GM23338 (cell line): Measurements from ENCODE around the gene MSANTD1. TPM values are rescaled to one million over a fixed set of nuclear protein-coding genes. Genes with fewer than 3 reads are reported as not detected.

Experiments
- ATAC-seq: fragments of 200-7000 bp; cut with Tn5 transposase; 3 replicates; pipeline ENCODE4 v1.9.1; 2020
- DNase-seq: peaks from one replicate; pipeline ENCODE4 v3.0.0-alpha.2; 2015; ENCODE audit warnings: low spot score
- H2AFZ ChIP-seq: fragments of 200-600 bp; sonication (generic); 2 replicates; pipeline ENCODE4 v1.8.0; 2016; ENCODE audit warnings: antibody characterized with exemption, mild to moderate bottlenecking, moderate library complexity
- H3F3A ChIP-seq: fragments of 200-600 bp; sonication (generic); replicated peaks from 2 replicates; pipeline ENCODE4 v1.8.0; 2017; ENCODE audit warnings: antibody characterized with exemption, mixed run types, low read depth
- H3K27ac ChIP-seq: fragments of 200-600 bp; sonication (generic); 2 replicates; pipeline ENCODE4 v1.6.1; 2016; ENCODE audit warnings: low read depth
- H3K27me3 ChIP-seq: fragments of 200-600 bp; sonication (generic); 2 replicates; pipeline ENCODE4 v1.8.0; 2016; ENCODE audit warnings: mild to moderate bottlenecking, mixed run types, moderate library complexity; ENCODE audit not compliant: insufficient read depth
- H3K36me3 ChIP-seq: fragments of 200-600 bp; sonication (generic); 2 replicates; pipeline ENCODE4 v1.8.0; 2016; ENCODE audit warnings: mild to moderate bottlenecking; ENCODE audit not compliant: insufficient read depth
- H3K4me1 ChIP-seq: fragments of 200-600 bp; sonication (generic); 2 replicates; pipeline ENCODE4 v1.8.0; 2016; ENCODE audit warnings: mild to moderate bottlenecking, moderate library complexity; ENCODE audit not compliant: insufficient read depth
- H3K4me2 ChIP-seq: fragments of 200-600 bp; sonication (generic); 2 replicates; pipeline ENCODE4 v1.7.1; 2017; ENCODE audit warnings: mixed run types
- H3K4me3 ChIP-seq: fragments of 200-600 bp; sonication (generic); 2 replicates; pipeline ENCODE4 v1.6.1; 2016; ENCODE audit warnings: mixed run types
- H3K79me2 ChIP-seq: fragments of 200-600 bp; sonication (generic); replicated peaks from 2 replicates; pipeline ENCODE4 v1.8.0; 2017; ENCODE audit warnings: mild to moderate bottlenecking; ENCODE audit not compliant: insufficient read depth
- H3K9me2 ChIP-seq: fragments of 200-600 bp; sonication (generic); 2 replicates; pipeline ENCODE4 v1.8.0; 2017; ENCODE audit not compliant: insufficient read depth
- H4K20me1 ChIP-seq: fragments of 200-600 bp; sonication (generic); replicated peaks from 2 replicates; pipeline ENCODE4 v1.8.0; 2017; ENCODE audit warnings: mild to moderate bottlenecking; ENCODE audit not compliant: insufficient read depth
- H3K27ac Mint-ChIP-seq: 2 replicates; pipeline ENCODE4 v1.8.0; 2020; ENCODE audit warnings: inconsistent platforms, mild to moderate bottlenecking, moderate library complexity, mixed read lengths
- H3K27me3 Mint-ChIP-seq: 3 replicates; pipeline ENCODE4 v1.8.0; 2022; ENCODE audit warnings: low read depth, mild to moderate bottlenecking, moderate library complexity, mixed read lengths, inconsistent platforms; ENCODE audit not compliant: insufficient read depth, poor library complexity
- H3K36me3 Mint-ChIP-seq: 3 replicates; pipeline ENCODE4 v1.8.0; 2021; ENCODE audit warnings: low read depth, mild to moderate bottlenecking, inconsistent platforms, moderate library complexity, mixed read lengths
- H3K4me1 Mint-ChIP-seq: 3 replicates; pipeline ENCODE4 v1.8.0; 2020; ENCODE audit warnings: mild to moderate bottlenecking, inconsistent platforms, mixed read lengths
- H3K4me3 Mint-ChIP-seq: 3 replicates; pipeline ENCODE4 v1.8.0; 2021; ENCODE audit warnings: moderate library complexity, mild to moderate bottlenecking, inconsistent platforms, mixed read lengths
- H3K9me3 Mint-ChIP-seq: 3 replicates; pipeline ENCODE4 v1.8.0; 2020; ENCODE audit warnings: moderate library complexity, mild to moderate bottlenecking, inconsistent platforms, mixed read lengths
- EZH2 ChIP-seq: fragments of 200-600 bp; sonication (generic); IDR thresholded peaks from one replicate; pipeline ENCODE4 v1.8.0; 2017; ENCODE audit warnings: antibody characterized with exemption, mild to moderate bottlenecking, low read depth; ENCODE audit not compliant: unreplicated experiment
- EZH2phosphoT487 ChIP-seq: fragments of 200-600 bp; sonication (generic); IDR thresholded peaks from one replicate; pipeline ENCODE4 v1.8.1; 2018; ENCODE audit warnings: antibody characterized with exemption; ENCODE audit not compliant: unreplicated experiment
- JUNB ChIP-seq: IDR thresholded peaks from one replicate; pipeline ENCODE4 v1.6.1; 2016; ENCODE audit warnings: antibody characterized with exemption; ENCODE audit not compliant: unreplicated experiment
- NANOG ChIP-seq: IDR thresholded peaks from 2 replicates; pipeline ENCODE4 v1.6.1; 2016; ENCODE audit warnings: antibody characterized with exemption, borderline replicate concordance
- POLR2AphosphoS5 ChIP-seq: IDR thresholded peaks from 2 replicates; pipeline ENCODE4 v1.6.1; 2016; ENCODE audit warnings: antibody characterized with exemption, low read depth
- STAT1 ChIP-seq: IDR thresholded peaks from one replicate; pipeline ENCODE4 v1.6.1; 2016; ENCODE audit warnings: antibody characterized with exemption; ENCODE audit not compliant: unreplicated experiment
- ZNF114 ChIP-seq: fragments of 250-450 bp; sonication (Bioruptor Pico); IDR thresholded peaks from 2 replicates; pipeline ENCODE4 v1.5.0; 2020; ENCODE audit warnings: mild to moderate bottlenecking, moderate library complexity
- ZNF331 ChIP-seq: fragments of 250-450 bp; sonication (Bioruptor Pico); IDR thresholded peaks from 2 replicates; pipeline ENCODE4 v1.5.0; 2020; ENCODE audit warnings: low read depth, mild to moderate bottlenecking, moderate library complexity
- polyA plus RNA-seq: library from polyadenylated mRNA; unstranded; fragments of >200 nt; fragmentation: Nextera tagmentation; extraction: Ambion mirVana; gene quantifications from 2 replicates; pipeline ENCODE4 v1.2.1, GENCODE V29; 2016
- total RNA-seq: library from RNA; depleted of rRNA; stranded (reverse); fragments of >200 nt; shearing (Covaris generic); gene quantifications from 2 replicates; pipeline ENCODE4 v1.2.3, GENCODE V29; 2014
- TF ChIP-seq, protein P1 (sequence below): IDR thresholded peaks from 2 replicates; pipeline ENCODE4 v1.6.1; 2016; ENCODE audit warnings: antibody characterized with exemption
- TF ChIP-seq, protein P2 (sequence below), 2 experiments: fragments of 200-600 bp in 1 of 2; sonication (generic) in 1 of 2; conservative IDR thresholded peaks; 2 replicates each; pipeline versions ENCODE4 v1.5.1 to v1.6.1; 2016 to 2017; ENCODE audit warnings: antibody characterized with exemption in 2 of 2, low read depth in 2 of 2, mild to moderate bottlenecking in 2 of 2, moderate library complexity in 1 of 2
- TF ChIP-seq, protein P3 (sequence below): fragments of 250-450 bp; sonication (Bioruptor Pico); IDR thresholded peaks from 2 replicates; pipeline ENCODE4 v1.5.0; 2020; ENCODE audit warnings: mild to moderate bottlenecking, moderate library complexity

The MSANTD1 gene
- total and polyA plus RNA-seq, 2 experiments from 2014 or later: 0.29 to 1.0 TPM

DNA sequence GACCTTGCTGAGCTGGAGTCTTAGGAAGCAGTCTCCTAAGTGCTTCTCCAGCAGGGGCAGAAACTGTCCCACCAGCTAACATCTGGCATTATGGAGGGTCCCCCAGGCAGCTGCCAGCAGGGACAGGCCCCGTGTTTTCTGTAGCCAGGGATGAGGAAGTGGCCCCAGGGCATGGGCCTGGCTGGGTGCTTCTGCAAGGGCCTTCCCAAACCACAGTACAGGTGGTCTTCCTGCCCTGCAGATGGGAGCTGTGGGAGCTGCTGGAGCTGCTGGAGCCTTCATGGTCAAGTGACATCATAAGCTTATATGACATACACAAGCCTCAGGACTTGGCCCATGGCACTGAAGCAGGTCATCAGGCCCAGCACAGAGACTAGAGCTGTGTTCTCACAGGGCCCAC is 5.0 kb upstream of the MSANTD1 start:
- Mint-ChIP-seq H3K9me3 (no peaks in the 10 kb centered on the region), H3K4me3 (no peak overlapping the region), H3K4me1 (peaks cover 32% of the 10 kb centered on the region), H3K27me3 (peaks cover 14% of the 10 kb centered on the region), H3K36me3 (peaks cover 19% of the 10 kb centered on the region), H3K27ac (no peak overlapping the region)
- ATAC-seq: no peak
- no peaks in the 10 kb centered on the region for H3K4me1 ChIP-seq
- no peak overlapping the region for H3K4me2 ChIP-seq
- H3K27ac ChIP-seq: no peak overlapping the region
- no peaks in the 10 kb centered on the region for H3K79me2 ChIP-seq
- H3K4me3 ChIP-seq: no peak overlapping the region
- peaks cover 11% of the 10 kb centered on the region for H4K20me1 ChIP-seq
- no peak overlapping the region for H2AFZ ChIP-seq
- H3K36me3 ChIP-seq: peaks cover 7% of the 10 kb centered on the region; the same call in 1 of the 2 replicates
- TF ChIP-seq, protein P1, sequence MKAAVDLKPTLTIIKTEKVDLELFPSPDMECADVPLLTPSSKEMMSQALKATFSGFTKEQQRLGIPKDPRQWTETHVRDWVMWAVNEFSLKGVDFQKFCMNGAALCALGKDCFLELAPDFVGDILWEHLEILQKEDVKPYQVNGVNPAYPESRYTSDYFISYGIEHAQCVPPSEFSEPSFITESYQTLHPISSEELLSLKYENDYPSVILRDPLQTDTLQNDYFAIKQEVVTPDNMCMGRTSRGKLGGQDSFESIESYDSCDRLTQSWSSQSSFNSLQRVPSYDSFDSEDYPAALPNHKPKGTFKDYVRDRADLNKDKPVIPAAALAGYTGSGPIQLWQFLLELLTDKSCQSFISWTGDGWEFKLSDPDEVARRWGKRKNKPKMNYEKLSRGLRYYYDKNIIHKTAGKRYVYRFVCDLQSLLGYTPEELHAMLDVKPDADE: no peak
- no peak for TF ChIP-seq EZH2
- TF ChIP-seq, protein P2, sequence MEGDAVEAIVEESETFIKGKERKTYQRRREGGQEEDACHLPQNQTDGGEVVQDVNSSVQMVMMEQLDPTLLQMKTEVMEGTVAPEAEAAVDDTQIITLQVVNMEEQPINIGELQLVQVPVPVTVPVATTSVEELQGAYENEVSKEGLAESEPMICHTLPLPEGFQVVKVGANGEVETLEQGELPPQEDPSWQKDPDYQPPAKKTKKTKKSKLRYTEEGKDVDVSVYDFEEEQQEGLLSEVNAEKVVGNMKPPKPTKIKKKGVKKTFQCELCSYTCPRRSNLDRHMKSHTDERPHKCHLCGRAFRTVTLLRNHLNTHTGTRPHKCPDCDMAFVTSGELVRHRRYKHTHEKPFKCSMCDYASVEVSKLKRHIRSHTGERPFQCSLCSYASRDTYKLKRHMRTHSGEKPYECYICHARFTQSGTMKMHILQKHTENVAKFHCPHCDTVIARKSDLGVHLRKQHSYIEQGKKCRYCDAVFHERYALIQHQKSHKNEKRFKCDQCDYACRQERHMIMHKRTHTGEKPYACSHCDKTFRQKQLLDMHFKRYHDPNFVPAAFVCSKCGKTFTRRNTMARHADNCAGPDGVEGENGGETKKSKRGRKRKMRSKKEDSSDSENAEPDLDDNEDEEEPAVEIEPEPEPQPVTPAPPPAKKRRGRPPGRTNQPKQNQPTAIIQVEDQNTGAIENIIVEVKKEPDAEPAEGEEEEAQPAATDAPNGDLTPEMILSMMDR (conservative IDR thresholded peaks at IDR 0.05; ENCODE audit: low read depth in 2 of 2): no peak
- no peaks in the 10 kb centered on the region for H3K9me2 ChIP-seq
- DNase-seq: no peak
- no peaks in the 10 kb centered on the region for H3K27me3 ChIP-seq
- H3F3A ChIP-seq: no peaks in the 10 kb centered on the region

DNA sequence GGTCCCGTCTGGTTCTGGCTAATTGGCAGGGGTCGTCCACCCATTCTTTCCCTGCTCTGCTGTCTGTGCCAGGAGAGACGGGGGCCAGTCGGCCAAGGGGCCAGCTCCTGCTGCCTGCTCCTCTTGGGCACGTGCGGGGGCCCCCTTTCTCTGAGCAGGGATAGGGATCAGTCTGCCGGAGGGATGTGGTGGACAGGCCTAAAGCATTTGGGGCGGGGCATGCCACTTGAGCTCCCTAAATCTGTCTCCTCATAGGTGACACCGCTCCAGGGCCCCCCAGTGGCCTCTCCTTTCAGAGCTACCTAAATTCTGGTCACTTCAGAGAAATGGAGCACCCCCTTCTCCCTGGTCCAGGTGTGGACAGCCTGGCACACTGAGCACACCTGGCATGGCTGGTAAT is 4.2 kb upstream of the MSANTD1 start:
- no peak overlapping the region for H2AFZ ChIP-seq
- no peaks in the 10 kb centered on the region for H3K79me2 ChIP-seq
- 0 out of 2 replicates have a peak, but pooled peaks cover 2% of the 10 kb centered on the region for H3K36me3 ChIP-seq
- no peaks in the 10 kb centered on the region for H3K9me2 ChIP-seq
- H3K9me3 Mint-ChIP-seq: no peaks in the 10 kb centered on the region
- peaks cover 34% of the 10 kb centered on the region for H3K4me1 Mint-ChIP-seq
- H3K4me3 ChIP-seq: no peak overlapping the region
- peaks cover 12% of the 10 kb centered on the region for H3K36me3 Mint-ChIP-seq
- H3K4me1 ChIP-seq: no peaks in the 10 kb centered on the region
- H3K27me3 Mint-ChIP-seq: peaks cover 12% of the 10 kb centered on the region
- DNase-seq: no peak
- H3K27me3 ChIP-seq: no peaks in the 10 kb centered on the region
- H3K27ac ChIP-seq: no peak overlapping the region
- H4K20me1 ChIP-seq: peaks cover 11% of the 10 kb centered on the region
- no peak overlapping the region for H3K4me2 ChIP-seq
- H3K27ac Mint-ChIP-seq: no peak overlapping the region
- ATAC-seq: no peak
- no peaks in the 10 kb centered on the region for H3F3A ChIP-seq
- no peak overlapping the region for H3K4me3 Mint-ChIP-seq
- TF ChIP-seq, protein P2 (conservative IDR thresholded peaks at IDR 0.05; ENCODE audit: low read depth in 2 of 2): no peak
- TF ChIP-seq ZNF114 (CRISPR knock-in tag): no peak
- no peak for TF ChIP-seq JUNB
- TF ChIP-seq EZH2phosphoT487: no peak
- TF ChIP-seq POLR2AphosphoS5: no peak
- TF ChIP-seq EZH2: no peak
- TF ChIP-seq, protein P3, sequence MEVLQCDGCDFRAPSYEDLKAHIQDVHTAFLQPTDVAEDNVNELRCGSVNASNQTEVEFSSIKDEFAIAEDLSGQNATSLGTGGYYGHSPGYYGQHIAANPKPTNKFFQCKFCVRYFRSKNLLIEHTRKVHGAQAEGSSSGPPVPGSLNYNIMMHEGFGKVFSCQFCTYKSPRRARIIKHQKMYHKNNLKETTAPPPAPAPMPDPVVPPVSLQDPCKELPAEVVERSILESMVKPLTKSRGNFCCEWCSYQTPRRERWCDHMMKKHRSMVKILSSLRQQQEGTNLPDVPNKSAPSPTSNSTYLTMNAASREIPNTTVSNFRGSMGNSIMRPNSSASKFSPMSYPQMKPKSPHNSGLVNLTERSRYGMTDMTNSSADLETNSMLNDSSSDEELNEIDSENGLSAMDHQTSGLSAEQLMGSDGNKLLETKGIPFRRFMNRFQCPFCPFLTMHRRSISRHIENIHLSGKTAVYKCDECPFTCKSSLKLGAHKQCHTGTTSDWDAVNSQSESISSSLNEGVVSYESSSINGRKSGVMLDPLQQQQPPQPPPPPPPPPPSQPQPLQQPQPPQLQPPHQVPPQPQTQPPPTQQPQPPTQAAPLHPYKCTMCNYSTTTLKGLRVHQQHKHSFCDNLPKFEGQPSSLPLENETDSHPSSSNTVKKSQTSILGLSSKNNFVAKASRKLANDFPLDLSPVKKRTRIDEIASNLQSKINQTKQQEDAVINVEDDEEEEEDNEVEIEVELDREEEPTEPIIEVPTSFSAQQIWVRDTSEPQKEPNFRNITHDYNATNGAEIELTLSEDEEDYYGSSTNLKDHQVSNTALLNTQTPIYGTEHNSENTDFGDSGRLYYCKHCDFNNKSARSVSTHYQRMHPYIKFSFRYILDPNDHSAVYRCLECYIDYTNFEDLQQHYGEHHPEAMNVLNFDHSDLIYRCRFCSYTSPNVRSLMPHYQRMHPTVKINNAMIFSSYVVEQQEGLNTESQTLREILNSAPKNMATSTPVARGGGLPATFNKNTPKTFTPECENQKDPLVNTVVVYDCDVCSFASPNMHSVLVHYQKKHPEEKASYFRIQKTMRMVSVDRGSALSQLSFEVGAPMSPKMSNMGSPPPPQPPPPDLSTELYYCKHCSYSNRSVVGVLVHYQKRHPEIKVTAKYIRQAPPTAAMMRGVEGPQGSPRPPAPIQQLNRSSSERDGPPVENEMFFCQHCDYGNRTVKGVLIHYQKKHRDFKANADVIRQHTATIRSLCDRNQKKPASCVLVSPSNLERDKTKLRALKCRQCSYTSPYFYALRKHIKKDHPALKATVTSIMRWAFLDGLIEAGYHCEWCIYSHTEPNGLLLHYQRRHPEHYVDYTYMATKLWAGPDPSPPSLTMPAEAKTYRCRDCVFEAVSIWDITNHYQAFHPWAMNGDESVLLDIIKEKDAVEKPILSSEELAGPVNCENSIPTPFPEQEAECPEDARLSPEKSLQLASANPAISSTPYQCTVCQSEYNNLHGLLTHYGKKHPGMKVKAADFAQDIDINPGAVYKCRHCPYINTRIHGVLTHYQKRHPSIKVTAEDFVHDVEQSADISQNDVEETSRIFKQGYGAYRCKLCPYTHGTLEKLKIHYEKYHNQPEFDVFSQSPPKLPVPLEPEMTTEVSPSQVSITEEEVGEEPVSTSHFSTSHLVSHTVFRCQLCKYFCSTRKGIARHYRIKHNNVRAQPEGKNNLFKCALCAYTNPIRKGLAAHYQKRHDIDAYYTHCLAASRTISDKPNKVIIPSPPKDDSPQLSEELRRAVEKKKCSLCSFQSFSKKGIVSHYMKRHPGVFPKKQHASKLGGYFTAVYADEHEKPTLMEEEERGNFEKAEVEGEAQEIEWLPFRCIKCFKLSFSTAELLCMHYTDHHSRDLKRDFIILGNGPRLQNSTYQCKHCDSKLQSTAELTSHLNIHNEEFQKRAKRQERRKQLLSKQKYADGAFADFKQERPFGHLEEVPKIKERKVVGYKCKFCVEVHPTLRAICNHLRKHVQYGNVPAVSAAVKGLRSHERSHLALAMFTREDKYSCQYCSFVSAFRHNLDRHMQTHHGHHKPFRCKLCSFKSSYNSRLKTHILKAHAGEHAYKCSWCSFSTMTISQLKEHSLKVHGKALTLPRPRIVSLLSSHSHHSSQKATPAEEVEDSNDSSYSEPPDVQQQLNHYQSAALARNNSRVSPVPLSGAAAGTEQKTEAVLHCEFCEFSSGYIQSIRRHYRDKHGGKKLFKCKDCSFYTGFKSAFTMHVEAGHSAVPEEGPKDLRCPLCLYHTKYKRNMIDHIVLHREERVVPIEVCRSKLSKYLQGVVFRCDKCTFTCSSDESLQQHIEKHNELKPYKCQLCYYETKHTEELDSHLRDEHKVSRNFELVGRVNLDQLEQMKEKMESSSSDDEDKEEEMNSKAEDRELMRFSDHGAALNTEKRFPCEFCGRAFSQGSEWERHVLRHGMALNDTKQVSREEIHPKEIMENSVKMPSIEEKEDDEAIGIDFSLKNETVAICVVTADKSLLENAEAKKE (CRISPR knock-in tag): no peak
- TF ChIP-seq STAT1: no peak
- no peak for TF ChIP-seq ZNF331 (CRISPR knock-in tag)
- no peak for TF ChIP-seq NANOG
